Endodermal cell (in vitro differentiated cells): ENCODE data around the gene AKAP7. TPM values are rescaled to one million over a fixed set of nuclear protein-coding genes. Genes with fewer than 3 reads are reported as not detected.

Experiments used
- DNase-seq: peaks from one replicate; pipeline ENCODE4 v3.0.0-alpha.2; 2017
- H3K27ac ChIP-seq: 2 replicates; pipeline ENCODE4 v1.5.1; 2013; ENCODE audit warnings: mild to moderate bottlenecking, low read depth, low read length, moderate library complexity
- H3K27me3 ChIP-seq: 2 replicates; pipeline ENCODE4 v1.6.1; 2013; ENCODE audit warnings: mild to moderate bottlenecking, low read length, moderate library complexity; ENCODE audit not compliant: insufficient read depth, control insufficient read depth, poor library complexity, severe bottlenecking
- H3K36me3 ChIP-seq: 2 replicates; pipeline ENCODE4 v1.7.0; 2013; ENCODE audit warnings: mild to moderate bottlenecking, low read length, moderate library complexity; ENCODE audit not compliant: control insufficient read depth, insufficient read depth
- H3K4me1 ChIP-seq: one replicate; pipeline ENCODE4 v1.7.0; 2013; ENCODE audit warnings: low read length; ENCODE audit not compliant: control insufficient read depth, insufficient read depth
- H3K4me3 ChIP-seq: 2 replicates; pipeline ENCODE4 v1.5.1; 2013; ENCODE audit warnings: mild to moderate bottlenecking, low read length, moderate library complexity
- H3K9ac ChIP-seq: 2 replicates; pipeline ENCODE4 v1.6.1; 2013; ENCODE audit warnings: mild to moderate bottlenecking, low read length, moderate library complexity; ENCODE audit not compliant: poor library complexity, severe bottlenecking; ENCODE audit errors: extremely low read depth
- H3K9me3 ChIP-seq: 2 replicates; pipeline ENCODE4 v1.6.1; 2013; ENCODE audit warnings: mild to moderate bottlenecking, low read length, moderate library complexity; ENCODE audit not compliant: control insufficient read depth
- H3K27ac Mint-ChIP-seq: 2 replicates; pipeline ENCODE4 v1.8.0; 2020; ENCODE audit warnings: mixed read lengths
- H3K27me3 Mint-ChIP-seq: 2 replicates; pipeline ENCODE4 v1.8.0; 2021; ENCODE audit warnings: mild to moderate bottlenecking, mixed read lengths; ENCODE audit not compliant: insufficient read depth
- H3K36me3 Mint-ChIP-seq: 2 replicates; pipeline ENCODE4 v1.8.0; 2020; ENCODE audit warnings: low read depth, mixed read lengths
- H3K4me1 Mint-ChIP-seq: 2 replicates; pipeline ENCODE4 v1.8.0; 2020; ENCODE audit warnings: mixed read lengths
- H3K4me3 Mint-ChIP-seq: 2 replicates; pipeline ENCODE4 v1.8.0; 2020; ENCODE audit warnings: mild to moderate bottlenecking, moderate library complexity, mixed read lengths
- H3K9me3 Mint-ChIP-seq: 2 replicates; pipeline ENCODE4 v1.8.0; 2020; ENCODE audit warnings: mild to moderate bottlenecking, mixed read lengths
- WGBS, 2 experiments: methylation state at CpG; one replicate each; pipeline versions ENCODE4 v1.1.5 to v1.1.7; 2013; ENCODE audit warnings: missing lambda C conversion rate in 2 of 2, mixed read lengths in 1 of 2; ENCODE audit not compliant: insufficient coverage in 1 of 2, insufficient read length in 1 of 2; 5-methylcytosine and 5-hydroxymethylcytosine counted together
- total RNA-seq, 2 donors: library from RNA; stranded (reverse); fragmentation: NEBNext Ultra II Directional in 1 of 2; extraction: Animal tissue kit (Norgen Biotek cat#: 25700) in 1 of 2; gene quantifications; 2 replicates in 1 of 2; 3 replicates in 1 of 2; pipeline ENCODE4 v1.2.1, GENCODE V29; 2021
- TF ChIP-seq, protein P1 (sequence below): fragments of 200-600 bp; sonication (generic); conservative IDR thresholded peaks from 2 replicates; pipeline ENCODE4 v1.5.0; 2021; ENCODE audit warnings: antibody characterized with exemption, mild to moderate bottlenecking

The AKAP7 gene
- total RNA-seq, 2 donors from 2014 or later = 6.2 to 6.7 TPM

GRCh38 chr6:131159578-131159977 is 24.3 kb downstream of the AKAP7 start:
- no peaks in the 10 kb centered on the region for H3K36me3 Mint-ChIP-seq
- H3K4me1 Mint-ChIP-seq = peaks cover 4% of the 10 kb centered on the region
- no peaks in the 10 kb centered on the region for H3K9me3 ChIP-seq
- no peak for DNase-seq
- no peaks in the 10 kb centered on the region for H3K27me3 ChIP-seq
- no peak overlapping the region for H3K4me3 ChIP-seq
- no peaks in the 10 kb centered on the region for H3K9me3 Mint-ChIP-seq
- TF ChIP-seq, protein P1, sequence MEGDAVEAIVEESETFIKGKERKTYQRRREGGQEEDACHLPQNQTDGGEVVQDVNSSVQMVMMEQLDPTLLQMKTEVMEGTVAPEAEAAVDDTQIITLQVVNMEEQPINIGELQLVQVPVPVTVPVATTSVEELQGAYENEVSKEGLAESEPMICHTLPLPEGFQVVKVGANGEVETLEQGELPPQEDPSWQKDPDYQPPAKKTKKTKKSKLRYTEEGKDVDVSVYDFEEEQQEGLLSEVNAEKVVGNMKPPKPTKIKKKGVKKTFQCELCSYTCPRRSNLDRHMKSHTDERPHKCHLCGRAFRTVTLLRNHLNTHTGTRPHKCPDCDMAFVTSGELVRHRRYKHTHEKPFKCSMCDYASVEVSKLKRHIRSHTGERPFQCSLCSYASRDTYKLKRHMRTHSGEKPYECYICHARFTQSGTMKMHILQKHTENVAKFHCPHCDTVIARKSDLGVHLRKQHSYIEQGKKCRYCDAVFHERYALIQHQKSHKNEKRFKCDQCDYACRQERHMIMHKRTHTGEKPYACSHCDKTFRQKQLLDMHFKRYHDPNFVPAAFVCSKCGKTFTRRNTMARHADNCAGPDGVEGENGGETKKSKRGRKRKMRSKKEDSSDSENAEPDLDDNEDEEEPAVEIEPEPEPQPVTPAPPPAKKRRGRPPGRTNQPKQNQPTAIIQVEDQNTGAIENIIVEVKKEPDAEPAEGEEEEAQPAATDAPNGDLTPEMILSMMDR = no peak
- no peak overlapping the region for H3K27ac Mint-ChIP-seq
- H3K9ac ChIP-seq = no peak overlapping the region
- WGBS, 2 experiments = 83 to 93% methylated on average over 1 to 2 of the region's 2 CpGs
- no peaks in the 10 kb centered on the region for H3K36me3 ChIP-seq
- H3K4me3 Mint-ChIP-seq = no peak overlapping the region
- H3K4me1 ChIP-seq = no peaks in the 10 kb centered on the region
- no peaks in the 10 kb centered on the region for H3K27me3 Mint-ChIP-seq
- H3K27ac ChIP-seq = no peak overlapping the region

GRCh38 chr6:131160254-131160758 is 25.0 kb downstream of the AKAP7 start:
- H3K9ac ChIP-seq = no peak overlapping the region
- H3K36me3 ChIP-seq = no peaks in the 10 kb centered on the region
- no peaks in the 10 kb centered on the region for H3K27me3 ChIP-seq
- DNase-seq = no peak
- Mint-ChIP-seq H3K9me3 (no peaks in the 10 kb centered on the region), H3K27ac (no peak overlapping the region), H3K27me3 (no peaks in the 10 kb centered on the region), H3K36me3 (no peaks in the 10 kb centered on the region), H3K4me3 (no peak overlapping the region), H3K4me1 (peaks cover 4% of the 10 kb centered on the region)
- H3K27ac ChIP-seq = no peak overlapping the region
- no peaks in the 10 kb centered on the region for H3K4me1 ChIP-seq
- 74% methylated on average over 1 of the region's 1 CpG; no CpG with 5 or more reads in 1 of the 2 experiments for WGBS, 2 experiments
- no peaks in the 10 kb centered on the region for H3K9me3 ChIP-seq
- no peak overlapping the region for H3K4me3 ChIP-seq
- TF ChIP-seq, protein P1 = no peak

GRCh38 chr6:131161987-131162386 is 26.7 kb downstream of the AKAP7 start:
- Histone ChIP-seq H3K9ac (no peak overlapping the region), H3K4me3 (no peak overlapping the region), H3K4me1 (no peaks in the 10 kb centered on the region), H3K9me3 (no peaks in the 10 kb centered on the region), H3K27ac (no peak overlapping the region), H3K36me3 (no peaks in the 10 kb centered on the region), H3K27me3 (no peaks in the 10 kb centered on the region)
- peak; percentile 51 for DNase-seq
- Mint-ChIP-seq H3K4me3 (no peak overlapping the region), H3K27ac (no peak overlapping the region), H3K36me3 (no peaks in the 10 kb centered on the region), H3K9me3 (no peaks in the 10 kb centered on the region), H3K27me3 (no peaks in the 10 kb centered on the region), H3K4me1 (peaks cover 4% of the 10 kb centered on the region)
- TF ChIP-seq, protein P1 = no peak
- 78 to 100% methylated on average over 1 to 2 of the region's 3 CpGs for WGBS, 2 experiments
